Panc1 (cell line): Measurements from ENCODE around the gene SYT1. TPM values are rescaled to one million over a fixed set of nuclear protein-coding genes. Genes with fewer than 3 reads are reported as not detected.

Source experiments
- ATAC-seq: fragments of 200-7000 bp; cut with Tn5 transposase; 2 replicates; pipeline ENCODE4 v1.9.1; 2020; ENCODE audit warnings: mild to moderate bottlenecking, moderate library complexity
- BruUV-seq: library from RNA; stranded (reverse); fragments of 400-500 nt; replicated peaks from 2 replicates; lab custom pipeline; 2021; lab: Mats Ljungman, UMichigan
- CTCF ChIA-PET: fragments of 300-600 bp; sonication (Branson Sonifier 250); formaldehyde crosslinking; loops from one replicate; lab custom pipeline; 2022; ENCODE audit warnings: antibody characterized with exemption; lab: Charles Lee
- POLR2A ChIA-PET: fragments of 300-600 bp; sonication (Branson Sonifier 250); formaldehyde crosslinking; loops from one replicate; lab custom pipeline; 2022; ENCODE audit warnings: antibody characterized with exemption; lab: Charles Lee
- DNase-seq: peaks from one replicate; pipeline ENCODE4 v3.0.0-alpha.2; 2010; ENCODE audit warnings: low read depth, low spot score
- H3K27ac ChIP-seq: 2 replicates; pipeline ENCODE4 v1.5.1; 2011; ENCODE audit warnings: mild to moderate bottlenecking, low read length, inconsistent platforms
- H3K27me3 ChIP-seq: fragments of 200-500 bp; sonication (Bioruptor generic); 2 replicates; pipeline ENCODE4 v1.6.0; 2014; ENCODE audit warnings: low read length, inconsistent platforms; ENCODE audit not compliant: control insufficient read depth, insufficient read depth
- H3K36me3 ChIP-seq: fragments of 200-500 bp; sonication (Bioruptor generic); 2 replicates; pipeline ENCODE4 v1.5.1; 2014; ENCODE audit warnings: inconsistent platforms, mild to moderate bottlenecking, low read length, moderate library complexity; ENCODE audit not compliant: control insufficient read depth, insufficient read depth
- H3K4me1 ChIP-seq: 2 replicates; pipeline ENCODE4 v1.5.1; 2011; ENCODE audit warnings: inconsistent platforms, mild to moderate bottlenecking, low read length, moderate library complexity; ENCODE audit not compliant: control insufficient read depth, insufficient read depth
- H3K4me3 ChIP-seq, 2 experiments: 2 replicates each; pipeline ENCODE4 v1.5.1; 2011 to 2012; ENCODE audit warnings: low read depth in 2 of 2, low read length in 2 of 2, mild to moderate bottlenecking in 2 of 2, inconsistent platforms in 1 of 2, moderate library complexity in 1 of 2
- H3K9me3 ChIP-seq: fragments of 200-500 bp; sonication (Bioruptor generic); 2 replicates; pipeline ENCODE4 v1.5.1; 2014; ENCODE audit warnings: low read depth, mild to moderate bottlenecking, inconsistent platforms, low read length, moderate library complexity; ENCODE audit not compliant: control insufficient read depth, insufficient read depth
- POLR2AphosphoS5 ChIP-seq: IDR thresholded peaks from 2 replicates; pipeline ENCODE4 v1.6.1; 2012; ENCODE audit warnings: mild to moderate bottlenecking, low read depth, low read length, moderate library complexity
- SIN3A ChIP-seq: IDR thresholded peaks from 2 replicates; pipeline ENCODE4 v1.6.1; 2012; ENCODE audit warnings: low read depth, mild to moderate bottlenecking, low read length, moderate library complexity, borderline replicate concordance; ENCODE audit not compliant: insufficient read depth
- TCF7L2 ChIP-seq: IDR thresholded peaks from 2 replicates; pipeline ENCODE4 v1.6.1; 2011; ENCODE audit warnings: mild to moderate bottlenecking, low read depth, low read length, inconsistent platforms
- in situ Hi-C: cut with HindIII; loops from 2 replicates; pipeline ENCODE4 v1.10.0; 2016; ENCODE audit warnings: low sequenced_read_pairs, low pct_unique_long_range_greater_than_20kb
- intact Hi-C: fragments of 100-400 bp; cut with micrococcal nuclease; formaldehyde crosslinking; loops from one replicate; pipeline ENCODE4 v1.10.0; 2022; ENCODE audit not compliant: unreplicated experiment
- total RNA-seq: library from RNA; stranded (reverse); gene quantifications from one replicate; pipeline ENCODE4 v1.2.1, GENCODE V29; 2021; ENCODE audit not compliant: unreplicated experiment
- TF ChIP-seq, protein P1 (sequence below): fragments of 450-650 bp; IDR thresholded peaks from 2 replicates; pipeline ENCODE4 v1.5.1; 2017; ENCODE audit warnings: mild to moderate bottlenecking
- TF ChIP-seq, protein P2 (sequence below), 2 experiments: IDR thresholded peaks; 2 replicates each; pipeline ENCODE4 v1.6.1; 2011 to 2012; ENCODE audit warnings: low read depth in 2 of 2, control low read depth in 1 of 2, low read length in 1 of 2, mild to moderate bottlenecking in 1 of 2, moderate library complexity in 1 of 2; ENCODE audit not compliant: insufficient read depth in 1 of 2

The SYT1 gene
- total RNA-seq, 1 experiment from 2014 or later, result 3.0 TPM

DNA sequence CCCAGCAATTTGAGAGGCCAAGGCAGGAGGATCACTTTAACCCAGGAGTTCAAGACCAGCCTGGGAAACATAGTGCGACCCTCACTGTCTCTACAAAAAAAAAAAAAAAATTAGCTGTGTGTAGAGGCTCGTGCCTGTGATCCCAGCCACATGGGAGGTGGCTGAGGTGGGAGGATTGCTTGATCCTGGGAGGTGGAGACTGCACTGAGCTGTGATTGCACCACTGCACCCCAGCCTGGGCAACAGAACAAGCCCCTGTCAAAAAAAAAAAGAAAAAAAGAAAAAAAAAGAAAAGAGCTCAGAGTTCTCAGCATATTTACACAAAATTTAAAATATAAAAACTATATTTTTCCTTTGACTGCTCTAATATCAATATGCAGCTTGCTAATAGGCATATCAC, 260.8 kb downstream of the SYT1 start:
- H3K27ac ChIP-seq, result no peak overlapping the region
- H3K4me3 ChIP-seq, result no peak overlapping the region
- ChIA-PET POLR2A (no interaction called here), CTCF (no interaction called here)
- BruUV-seq, result no TSS peak
- intact Hi-C loops (loop anchor here (10.0 kb wide), 1 partner anchor 219 kb away; no protein-coding TSS in a partner anchor), in situ Hi-C loops (no loop called here)
- ATAC-seq, result no peak
- DNase-seq, result no peak
- no peaks in the 10 kb centered on the region for H3K27me3 ChIP-seq
- no peaks in the 10 kb centered on the region for H3K9me3 ChIP-seq
- H3K36me3 ChIP-seq, result no peaks in the 10 kb centered on the region
- TF ChIP-seq POLR2AphosphoS5, result no peak
- TF ChIP-seq TCF7L2, result no peak
- TF ChIP-seq, protein P1, sequence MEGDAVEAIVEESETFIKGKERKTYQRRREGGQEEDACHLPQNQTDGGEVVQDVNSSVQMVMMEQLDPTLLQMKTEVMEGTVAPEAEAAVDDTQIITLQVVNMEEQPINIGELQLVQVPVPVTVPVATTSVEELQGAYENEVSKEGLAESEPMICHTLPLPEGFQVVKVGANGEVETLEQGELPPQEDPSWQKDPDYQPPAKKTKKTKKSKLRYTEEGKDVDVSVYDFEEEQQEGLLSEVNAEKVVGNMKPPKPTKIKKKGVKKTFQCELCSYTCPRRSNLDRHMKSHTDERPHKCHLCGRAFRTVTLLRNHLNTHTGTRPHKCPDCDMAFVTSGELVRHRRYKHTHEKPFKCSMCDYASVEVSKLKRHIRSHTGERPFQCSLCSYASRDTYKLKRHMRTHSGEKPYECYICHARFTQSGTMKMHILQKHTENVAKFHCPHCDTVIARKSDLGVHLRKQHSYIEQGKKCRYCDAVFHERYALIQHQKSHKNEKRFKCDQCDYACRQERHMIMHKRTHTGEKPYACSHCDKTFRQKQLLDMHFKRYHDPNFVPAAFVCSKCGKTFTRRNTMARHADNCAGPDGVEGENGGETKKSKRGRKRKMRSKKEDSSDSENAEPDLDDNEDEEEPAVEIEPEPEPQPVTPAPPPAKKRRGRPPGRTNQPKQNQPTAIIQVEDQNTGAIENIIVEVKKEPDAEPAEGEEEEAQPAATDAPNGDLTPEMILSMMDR, result no peak
- no peak for TF ChIP-seq SIN3A
- TF ChIP-seq, protein P2, sequence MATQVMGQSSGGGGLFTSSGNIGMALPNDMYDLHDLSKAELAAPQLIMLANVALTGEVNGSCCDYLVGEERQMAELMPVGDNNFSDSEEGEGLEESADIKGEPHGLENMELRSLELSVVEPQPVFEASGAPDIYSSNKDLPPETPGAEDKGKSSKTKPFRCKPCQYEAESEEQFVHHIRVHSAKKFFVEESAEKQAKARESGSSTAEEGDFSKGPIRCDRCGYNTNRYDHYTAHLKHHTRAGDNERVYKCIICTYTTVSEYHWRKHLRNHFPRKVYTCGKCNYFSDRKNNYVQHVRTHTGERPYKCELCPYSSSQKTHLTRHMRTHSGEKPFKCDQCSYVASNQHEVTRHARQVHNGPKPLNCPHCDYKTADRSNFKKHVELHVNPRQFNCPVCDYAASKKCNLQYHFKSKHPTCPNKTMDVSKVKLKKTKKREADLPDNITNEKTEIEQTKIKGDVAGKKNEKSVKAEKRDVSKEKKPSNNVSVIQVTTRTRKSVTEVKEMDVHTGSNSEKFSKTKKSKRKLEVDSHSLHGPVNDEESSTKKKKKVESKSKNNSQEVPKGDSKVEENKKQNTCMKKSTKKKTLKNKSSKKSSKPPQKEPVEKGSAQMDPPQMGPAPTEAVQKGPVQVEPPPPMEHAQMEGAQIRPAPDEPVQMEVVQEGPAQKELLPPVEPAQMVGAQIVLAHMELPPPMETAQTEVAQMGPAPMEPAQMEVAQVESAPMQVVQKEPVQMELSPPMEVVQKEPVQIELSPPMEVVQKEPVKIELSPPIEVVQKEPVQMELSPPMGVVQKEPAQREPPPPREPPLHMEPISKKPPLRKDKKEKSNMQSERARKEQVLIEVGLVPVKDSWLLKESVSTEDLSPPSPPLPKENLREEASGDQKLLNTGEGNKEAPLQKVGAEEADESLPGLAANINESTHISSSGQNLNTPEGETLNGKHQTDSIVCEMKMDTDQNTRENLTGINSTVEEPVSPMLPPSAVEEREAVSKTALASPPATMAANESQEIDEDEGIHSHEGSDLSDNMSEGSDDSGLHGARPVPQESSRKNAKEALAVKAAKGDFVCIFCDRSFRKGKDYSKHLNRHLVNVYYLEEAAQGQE (IDR thresholded peaks at IDR 0.05; ENCODE audit: insufficient read depth in 1 of 2, low read depth in 2 of 2, low read length in 1 of 2), result no peak
- H3K4me1 ChIP-seq, result no peaks in the 10 kb centered on the region

DNA sequence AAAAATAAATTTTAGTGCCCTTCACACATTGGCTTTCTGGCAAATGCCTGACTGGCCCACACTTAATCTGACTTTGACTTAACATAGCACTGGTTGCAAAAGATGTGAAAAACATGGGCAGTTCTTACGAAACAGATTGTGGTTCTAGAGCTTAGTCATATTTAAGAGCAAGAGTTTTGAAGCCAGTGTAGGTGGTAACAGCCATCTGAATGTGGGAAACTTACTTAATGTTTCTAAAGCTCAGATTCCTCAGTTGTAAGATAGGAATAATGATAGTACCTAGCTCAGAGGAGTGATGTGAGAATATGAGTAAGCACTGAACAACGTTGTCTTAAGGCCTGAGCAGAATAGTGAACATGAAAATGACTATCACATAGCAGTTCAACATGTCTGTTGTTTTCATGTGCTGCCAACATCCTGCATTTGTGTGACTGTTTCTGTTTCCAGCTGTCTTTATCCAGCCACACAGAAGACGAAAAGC, 262.7 kb downstream of the SYT1 start:
- no peak overlapping the region for H3K27ac ChIP-seq
- in situ Hi-C loops, result no loop called here
- intact Hi-C loops, result loop anchor here (10.0 kb wide), 1 partner anchor 217 kb away; no protein-coding TSS in a partner anchor

More for the DNA sequence above, 262.7 kb downstream of the SYT1 start:
- ATAC-seq (no peak), DNase-seq (no peak)
- ChIA-PET CTCF (no interaction called here), POLR2A (no interaction called here)
- no peak for TF ChIP-seq SIN3A
- no peak for TF ChIP-seq POLR2AphosphoS5
- TF ChIP-seq, protein P2 (IDR thresholded peaks at IDR 0.05; ENCODE audit: insufficient read depth in 1 of 2, low read depth in 2 of 2, low read length in 1 of 2), result no peak
- TF ChIP-seq, protein P1, result no peak
- no peak for TF ChIP-seq TCF7L2
- Histone ChIP-seq H3K4me3 (no peak overlapping the region), H3K9me3 (no peaks in the 10 kb centered on the region), H3K27me3 (no peaks in the 10 kb centered on the region), H3K36me3 (no peaks in the 10 kb centered on the region), H3K4me1 (no peaks in the 10 kb centered on the region)
- no TSS peak for BruUV-seq
